Parathyroid adenoma (tissue), 2 donors: ENCODE results near the gene IMPDH1.

Experiments
- H2AFZ ChIP-seq: fragments of 300-600 bp; sonication (generic); one replicate; pipeline ENCODE4 v1.7.0; 2017; ENCODE audit warnings: antibody characterized with exemption, mild to moderate bottlenecking
- H3K27ac ChIP-seq: fragments of 300-600 bp; sonication (generic); one replicate; pipeline ENCODE4 v1.7.0; 2017
- H3K27me3 ChIP-seq: fragments of 300-600 bp; sonication (generic); one replicate; pipeline ENCODE4 v1.7.0; 2017; ENCODE audit warnings: low read length; ENCODE audit not compliant: control insufficient read depth, insufficient read depth
- H3K36me3 ChIP-seq: fragments of 300-600 bp; sonication (generic); one replicate; pipeline ENCODE4 v1.7.0; 2017; ENCODE audit warnings: low read length; ENCODE audit not compliant: control insufficient read depth, insufficient read depth
- H3K4me1 ChIP-seq: fragments of 300-600 bp; sonication (generic); one replicate; pipeline ENCODE4 v1.7.0; 2017; ENCODE audit warnings: control low read depth
- H3K4me2 ChIP-seq: fragments of 300-600 bp; sonication (generic); one replicate; pipeline ENCODE4 v1.7.0; 2017; ENCODE audit warnings: low read length
- H3K4me3 ChIP-seq: fragments of 300-600 bp; sonication (generic); one replicate; pipeline ENCODE4 v1.7.0; 2017; ENCODE audit warnings: low read depth, low read length
- H3K79me2 ChIP-seq: fragments of 300-600 bp; sonication (generic); one replicate; pipeline ENCODE4 v1.7.0; 2017; ENCODE audit warnings: control low read depth
- H3K9ac ChIP-seq: fragments of 300-600 bp; sonication (generic); one replicate; pipeline ENCODE4 v1.7.0; 2017; ENCODE audit warnings: mild to moderate bottlenecking
- H3K9me3 ChIP-seq: fragments of 300-600 bp; sonication (generic); one replicate; pipeline ENCODE4 v1.7.0; 2017; ENCODE audit warnings: low read length; ENCODE audit not compliant: control insufficient read depth
- TF ChIP-seq, protein P1 (sequence below): fragments of 300-600 bp; sonication (generic); IDR thresholded peaks from one replicate; pipeline ENCODE4 v1.7.0; 2017; ENCODE audit warnings: antibody characterized with exemption, mild to moderate bottlenecking
- donor health status: primary hyperparathyroidism.

The IMPDH1 gene

DNA sequence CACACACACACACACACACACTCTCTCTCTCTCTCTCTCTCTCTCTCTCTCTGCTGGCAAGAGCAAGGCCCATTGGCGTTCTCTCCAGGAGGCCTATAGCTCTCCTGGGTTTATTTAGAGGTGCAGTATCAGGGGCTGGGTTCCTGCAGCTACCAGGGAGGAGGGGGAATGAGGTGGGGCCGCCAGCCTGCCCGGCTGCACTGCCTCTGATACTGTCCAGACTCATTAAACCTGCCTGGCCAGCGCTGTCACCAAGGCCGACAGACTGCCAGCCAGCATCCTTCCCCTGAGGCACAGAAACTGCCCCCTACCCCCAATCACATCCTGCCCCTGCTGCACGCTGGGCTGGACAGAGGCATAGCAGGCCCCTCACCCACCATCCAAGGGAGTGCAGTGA lies 52.6 kb downstream of the IMPDH1 start:
- Histone ChIP-seq H3K9me3 (no peaks in the 10 kb centered on the region), H3K9ac (no peak overlapping the region), H3K4me3 (no peak overlapping the region), H3K27ac (no peak overlapping the region), H3K4me2 (no peak overlapping the region), H3K27me3 (no peaks in the 10 kb centered on the region), H3K36me3 (no peaks in the 10 kb centered on the region), H3K4me1 (peaks cover 3% of the 10 kb centered on the region), H3K79me2 (no peaks in the 10 kb centered on the region), H2AFZ (no peak overlapping the region)
- TF ChIP-seq, protein P1, sequence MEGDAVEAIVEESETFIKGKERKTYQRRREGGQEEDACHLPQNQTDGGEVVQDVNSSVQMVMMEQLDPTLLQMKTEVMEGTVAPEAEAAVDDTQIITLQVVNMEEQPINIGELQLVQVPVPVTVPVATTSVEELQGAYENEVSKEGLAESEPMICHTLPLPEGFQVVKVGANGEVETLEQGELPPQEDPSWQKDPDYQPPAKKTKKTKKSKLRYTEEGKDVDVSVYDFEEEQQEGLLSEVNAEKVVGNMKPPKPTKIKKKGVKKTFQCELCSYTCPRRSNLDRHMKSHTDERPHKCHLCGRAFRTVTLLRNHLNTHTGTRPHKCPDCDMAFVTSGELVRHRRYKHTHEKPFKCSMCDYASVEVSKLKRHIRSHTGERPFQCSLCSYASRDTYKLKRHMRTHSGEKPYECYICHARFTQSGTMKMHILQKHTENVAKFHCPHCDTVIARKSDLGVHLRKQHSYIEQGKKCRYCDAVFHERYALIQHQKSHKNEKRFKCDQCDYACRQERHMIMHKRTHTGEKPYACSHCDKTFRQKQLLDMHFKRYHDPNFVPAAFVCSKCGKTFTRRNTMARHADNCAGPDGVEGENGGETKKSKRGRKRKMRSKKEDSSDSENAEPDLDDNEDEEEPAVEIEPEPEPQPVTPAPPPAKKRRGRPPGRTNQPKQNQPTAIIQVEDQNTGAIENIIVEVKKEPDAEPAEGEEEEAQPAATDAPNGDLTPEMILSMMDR: no peak

DNA sequence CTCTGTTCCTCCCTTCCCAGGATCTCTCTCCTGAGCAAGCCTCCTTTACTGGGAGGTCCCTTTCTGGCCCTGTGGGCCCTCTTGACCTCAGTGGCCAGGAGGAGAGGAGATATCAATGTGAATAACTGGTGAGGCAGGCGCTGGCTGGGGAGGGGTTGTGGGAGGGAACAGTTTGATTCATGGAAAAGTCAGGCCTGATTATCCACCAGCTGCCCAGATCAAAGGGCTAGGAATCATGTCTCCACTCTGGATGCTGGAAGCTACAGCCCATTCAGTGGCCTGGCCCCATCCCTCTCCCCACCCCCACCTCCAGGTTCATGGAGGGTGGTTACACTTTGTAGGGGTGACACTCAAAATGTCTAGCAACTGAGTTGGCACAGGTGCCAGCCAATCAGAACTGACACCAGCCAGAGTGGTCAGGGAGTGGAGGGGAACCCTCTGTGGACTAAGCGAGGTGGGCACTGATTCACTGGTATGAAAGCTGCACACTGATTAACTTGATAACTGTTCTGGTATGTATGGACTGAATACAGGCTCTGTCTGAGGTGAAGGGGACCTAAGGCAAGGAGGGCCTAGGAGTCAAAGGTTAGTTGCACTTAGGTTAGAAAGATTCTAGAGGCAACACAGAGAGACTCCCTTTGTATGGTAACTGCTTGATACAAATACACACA lies 53.1 kb downstream of the IMPDH1 start:
- Histone ChIP-seq H2AFZ (no peak overlapping the region), H3K79me2 (no peaks in the 10 kb centered on the region), H3K9ac (no peak overlapping the region), H3K27ac (no peak overlapping the region), H3K9me3 (no peaks in the 10 kb centered on the region), H3K36me3 (no peaks in the 10 kb centered on the region), H3K4me2 (no peak overlapping the region), H3K4me1 (no peaks in the 10 kb centered on the region), H3K27me3 (no peaks in the 10 kb centered on the region), H3K4me3 (no peak overlapping the region)
- TF ChIP-seq, protein P1: no peak

DNA sequence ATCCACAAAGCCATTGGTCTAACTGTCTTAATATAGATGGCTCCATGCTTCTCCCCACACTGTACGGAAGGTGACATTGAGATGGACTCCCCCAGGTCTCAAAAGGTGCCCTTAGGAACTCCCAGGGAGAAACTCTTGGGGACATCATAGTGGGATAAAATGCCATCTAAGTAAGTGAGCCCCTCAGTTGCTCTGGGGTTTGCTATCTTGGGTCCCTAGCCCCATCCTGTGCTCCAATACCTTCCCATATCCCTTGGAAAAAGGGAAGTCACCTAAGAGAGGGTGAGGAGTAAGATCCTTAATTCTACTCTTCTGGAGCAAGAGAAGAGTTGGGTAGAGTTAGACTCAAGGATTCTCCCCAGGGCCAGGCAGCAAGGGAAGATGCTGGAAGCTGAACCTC lies 56.2 kb downstream of the IMPDH1 start:
- Histone ChIP-seq H2AFZ (no peak overlapping the region), H3K79me2 (no peaks in the 10 kb centered on the region), H3K27ac (no peak overlapping the region), H3K4me2 (no peak overlapping the region), H3K27me3 (no peaks in the 10 kb centered on the region), H3K36me3 (no peaks in the 10 kb centered on the region), H3K4me1 (no peaks in the 10 kb centered on the region), H3K9ac (no peak overlapping the region), H3K9me3 (no peaks in the 10 kb centered on the region), H3K4me3 (no peak overlapping the region)
- TF ChIP-seq, protein P1: no peak

DNA sequence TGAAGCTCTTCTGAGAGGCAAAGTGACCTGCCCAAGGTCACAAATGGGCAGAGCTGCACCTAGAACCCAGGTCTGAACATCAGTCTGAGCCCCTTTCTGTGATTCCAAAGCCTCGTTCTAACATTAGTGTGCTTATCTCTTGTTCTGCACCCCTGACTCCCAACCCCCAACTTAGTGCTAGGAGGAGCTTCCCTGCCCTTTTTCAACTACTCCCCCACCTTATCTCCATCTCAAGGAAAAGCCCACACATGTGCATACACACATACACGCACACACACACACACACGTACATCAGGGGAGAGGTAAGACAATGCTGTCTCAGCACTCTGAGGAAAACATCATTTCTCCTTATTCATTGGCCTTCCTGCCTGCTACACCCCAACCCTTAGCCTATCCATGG lies 56.6 kb downstream of the IMPDH1 start:
- no peaks in the 10 kb centered on the region for H3K4me1 ChIP-seq
- no peaks in the 10 kb centered on the region for H3K9me3 ChIP-seq
- TF ChIP-seq, protein P1: no peak
- no peak overlapping the region for H3K27ac ChIP-seq
- H3K79me2 ChIP-seq: no peaks in the 10 kb centered on the region
- H3K4me3 ChIP-seq: no peak overlapping the region
- H2AFZ ChIP-seq: no peak overlapping the region
- no peaks in the 10 kb centered on the region for H3K27me3 ChIP-seq
- no peaks in the 10 kb centered on the region for H3K36me3 ChIP-seq
- no peak overlapping the region for H3K4me2 ChIP-seq
- H3K9ac ChIP-seq: no peak overlapping the region

DNA sequence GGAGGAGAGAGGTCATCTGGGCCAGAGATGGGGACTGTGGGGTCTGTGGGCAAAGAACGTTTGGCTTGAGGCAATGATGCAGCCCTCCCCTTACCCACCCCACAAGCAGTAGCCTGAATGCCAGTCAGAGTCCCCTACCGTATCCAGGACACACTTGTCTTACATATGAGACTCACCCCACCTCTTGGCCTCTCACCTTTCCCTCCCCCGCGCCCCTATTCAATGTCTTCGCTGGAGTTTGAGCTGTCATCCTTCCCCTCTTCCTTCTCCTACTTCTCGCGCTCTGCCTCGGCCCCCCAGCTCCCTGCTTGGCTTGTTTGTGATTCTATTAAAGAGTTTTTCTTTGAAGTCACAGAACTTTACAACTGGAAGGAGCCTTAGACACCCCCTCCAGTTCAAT lies 57.1 kb downstream of the IMPDH1 start:
- no peaks in the 10 kb centered on the region for H3K79me2 ChIP-seq
- H3K27ac ChIP-seq: no peak overlapping the region
- H3K36me3 ChIP-seq: no peaks in the 10 kb centered on the region
- no peak overlapping the region for H3K4me2 ChIP-seq
- TF ChIP-seq, protein P1: no peak
- no peak overlapping the region for H3K9ac ChIP-seq
- H3K27me3 ChIP-seq: no peaks in the 10 kb centered on the region
- H3K9me3 ChIP-seq: no peaks in the 10 kb centered on the region
- no peak overlapping the region for H3K4me3 ChIP-seq
- no peaks in the 10 kb centered on the region for H3K4me1 ChIP-seq
- no peak overlapping the region for H2AFZ ChIP-seq
